GM12875 (cell line): Measurements from ENCODE around the gene RAB6B.

Experiments used
- H3K4me3 ChIP-seq: one replicate; pipeline ENCODE4 v1.5.1; 2011; ENCODE audit warnings: low read depth, low read length, control low read depth
- TF ChIP-seq, protein P1 (sequence below): IDR thresholded peaks from 2 replicates; pipeline ENCODE4 v1.5.1; 2011; ENCODE audit warnings: low read depth, mild to moderate bottlenecking, control low read depth, inconsistent platforms, low read length, moderate library complexity, borderline replicate concordance; ENCODE audit not compliant: insufficient read depth

Gene RAB6B

DNA sequence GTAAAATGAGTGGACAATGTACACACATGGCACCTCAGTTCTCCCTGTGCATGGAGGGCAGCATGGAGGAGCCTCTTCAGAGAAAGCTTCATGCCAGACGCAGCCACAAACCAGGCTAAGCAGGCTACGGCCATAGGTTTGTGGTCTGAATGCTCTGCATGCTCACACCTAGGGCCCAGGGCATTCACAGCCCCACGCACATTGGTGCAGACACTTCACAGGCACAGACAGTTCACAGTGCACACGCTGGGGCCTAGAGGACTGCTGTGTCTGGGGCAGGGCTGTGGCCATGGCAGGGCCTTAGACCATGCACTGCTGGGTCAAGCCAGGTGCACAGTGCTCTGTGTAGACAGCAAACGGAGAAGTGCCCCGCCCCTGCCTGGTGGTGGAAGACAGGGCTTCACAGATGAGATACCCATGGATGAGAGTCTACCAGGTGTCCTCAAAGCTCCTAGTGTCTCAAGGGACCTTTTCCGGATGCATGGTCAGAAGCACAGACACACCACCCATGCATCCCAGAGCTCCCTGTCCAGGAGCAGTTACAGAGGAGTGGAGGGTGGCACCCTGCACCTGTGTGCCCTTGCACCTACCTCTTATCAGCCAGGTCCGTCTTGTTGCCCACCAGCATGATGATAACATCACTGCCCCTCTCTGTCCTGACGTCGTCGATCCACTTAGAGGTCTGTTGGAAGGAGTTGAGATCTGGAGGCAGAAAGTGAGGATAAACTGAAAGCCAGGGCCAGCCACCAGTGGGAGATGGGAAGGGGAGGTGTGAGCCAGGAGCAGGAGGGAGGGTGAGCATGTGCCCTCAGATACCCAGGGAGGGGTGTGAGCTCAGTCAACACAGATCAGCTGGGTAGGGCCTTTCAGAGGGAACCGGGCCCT, 56.5 kb downstream of the RAB6B start:
- no peak overlapping the region for H3K4me3 ChIP-seq
- TF ChIP-seq, protein P1, sequence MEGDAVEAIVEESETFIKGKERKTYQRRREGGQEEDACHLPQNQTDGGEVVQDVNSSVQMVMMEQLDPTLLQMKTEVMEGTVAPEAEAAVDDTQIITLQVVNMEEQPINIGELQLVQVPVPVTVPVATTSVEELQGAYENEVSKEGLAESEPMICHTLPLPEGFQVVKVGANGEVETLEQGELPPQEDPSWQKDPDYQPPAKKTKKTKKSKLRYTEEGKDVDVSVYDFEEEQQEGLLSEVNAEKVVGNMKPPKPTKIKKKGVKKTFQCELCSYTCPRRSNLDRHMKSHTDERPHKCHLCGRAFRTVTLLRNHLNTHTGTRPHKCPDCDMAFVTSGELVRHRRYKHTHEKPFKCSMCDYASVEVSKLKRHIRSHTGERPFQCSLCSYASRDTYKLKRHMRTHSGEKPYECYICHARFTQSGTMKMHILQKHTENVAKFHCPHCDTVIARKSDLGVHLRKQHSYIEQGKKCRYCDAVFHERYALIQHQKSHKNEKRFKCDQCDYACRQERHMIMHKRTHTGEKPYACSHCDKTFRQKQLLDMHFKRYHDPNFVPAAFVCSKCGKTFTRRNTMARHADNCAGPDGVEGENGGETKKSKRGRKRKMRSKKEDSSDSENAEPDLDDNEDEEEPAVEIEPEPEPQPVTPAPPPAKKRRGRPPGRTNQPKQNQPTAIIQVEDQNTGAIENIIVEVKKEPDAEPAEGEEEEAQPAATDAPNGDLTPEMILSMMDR, result no peak

DNA sequence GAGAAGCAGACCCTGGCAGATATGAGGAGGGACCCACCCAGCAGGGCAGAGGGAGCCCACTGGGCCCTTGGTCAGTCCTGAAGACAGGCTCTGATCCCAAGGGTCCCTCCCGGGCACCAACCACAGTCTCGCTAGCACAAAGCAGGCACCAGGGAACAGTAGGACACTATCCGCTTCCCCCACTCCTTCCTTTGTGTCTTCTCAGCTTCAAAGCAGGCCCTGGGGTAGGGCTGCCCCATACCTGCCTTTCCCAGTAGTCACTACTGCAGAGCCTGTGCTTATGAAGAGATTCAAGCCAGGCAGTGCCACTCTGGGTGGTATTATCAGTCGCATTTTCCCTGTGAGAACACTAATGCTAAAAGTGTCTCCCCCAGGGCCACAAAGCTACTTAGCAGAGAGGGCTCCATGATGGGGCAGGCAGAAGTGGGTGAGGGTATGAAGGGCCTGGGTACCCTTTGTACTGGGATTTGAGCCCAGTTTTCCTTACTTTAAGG, 57.3 kb downstream of the RAB6B start:
- TF ChIP-seq, protein P1, result no peak
- H3K4me3 ChIP-seq, result no peak overlapping the region

DNA sequence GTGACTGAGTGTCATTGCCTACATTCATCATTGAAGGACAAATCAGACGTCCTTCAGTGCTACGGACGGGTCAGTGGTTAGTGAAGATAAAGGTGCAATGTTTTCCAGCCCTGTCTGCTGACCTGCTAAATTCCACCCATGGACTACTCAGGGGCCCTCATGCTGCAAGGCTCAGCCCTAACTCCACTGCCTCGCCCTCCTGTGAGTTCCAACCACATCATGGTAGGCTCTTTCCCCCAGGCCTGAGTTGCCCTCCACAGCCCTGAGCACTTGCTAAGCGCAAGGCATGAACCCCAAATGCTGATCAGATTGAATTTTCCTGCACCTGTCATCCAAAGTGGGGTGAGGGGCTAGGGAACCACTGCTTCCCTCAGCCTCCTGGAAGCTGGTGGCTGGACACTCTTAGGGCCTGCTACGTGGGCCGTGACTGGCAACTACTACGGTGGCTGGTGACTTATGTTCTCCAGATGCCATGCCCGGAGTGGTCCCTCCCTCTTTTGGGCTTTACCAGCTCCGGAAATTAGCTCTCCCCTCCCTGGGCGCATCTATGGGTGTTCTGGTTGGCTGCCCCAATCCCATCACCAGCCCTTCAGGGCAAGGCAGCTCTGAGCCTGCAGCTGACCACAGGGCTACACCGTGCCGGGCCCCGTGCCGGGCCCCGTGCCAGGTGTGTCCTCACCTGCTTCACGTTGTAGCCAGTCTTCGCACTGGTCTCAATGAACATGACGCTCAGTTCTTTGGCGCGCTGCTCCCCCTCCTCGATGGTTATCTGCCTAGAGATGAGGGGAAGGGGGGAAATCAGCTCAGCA, 58.0 kb downstream of the RAB6B start:
- TF ChIP-seq, protein P1, result no peak
- no peak overlapping the region for H3K4me3 ChIP-seq

DNA sequence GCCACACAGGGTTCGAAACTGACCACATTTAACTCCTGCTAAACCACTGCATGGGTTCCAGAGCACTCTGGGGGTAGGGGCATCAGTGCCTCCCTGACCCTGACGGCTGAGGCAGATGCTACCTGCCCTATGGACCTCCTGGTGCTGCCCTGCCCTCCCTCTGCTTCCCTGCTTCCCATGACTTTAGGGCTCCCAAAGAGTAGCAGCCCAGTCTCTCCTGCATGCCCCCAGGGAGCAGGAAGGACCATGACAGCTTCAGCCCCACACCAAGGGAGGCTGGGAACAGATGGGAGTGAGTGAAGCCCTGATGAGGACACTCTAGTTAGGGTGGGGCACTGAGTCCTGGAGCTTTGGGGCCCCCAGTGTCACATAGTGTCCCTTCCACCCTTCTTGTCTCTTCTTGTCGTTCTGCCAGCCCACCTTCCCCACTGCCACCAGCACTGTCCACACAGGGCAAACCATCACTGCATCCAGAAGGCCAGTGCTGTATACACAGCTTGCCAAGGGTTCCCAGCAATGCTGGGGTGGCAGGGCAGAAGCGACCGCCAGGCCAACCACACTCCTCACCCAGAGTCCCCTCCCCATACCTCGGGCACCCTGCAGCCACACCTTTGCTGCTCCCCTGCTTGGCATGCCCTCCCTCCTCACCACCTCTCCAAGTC, 59.1 kb downstream of the RAB6B start:
- TF ChIP-seq, protein P1, result no peak
- H3K4me3 ChIP-seq, result no peak overlapping the region

DNA sequence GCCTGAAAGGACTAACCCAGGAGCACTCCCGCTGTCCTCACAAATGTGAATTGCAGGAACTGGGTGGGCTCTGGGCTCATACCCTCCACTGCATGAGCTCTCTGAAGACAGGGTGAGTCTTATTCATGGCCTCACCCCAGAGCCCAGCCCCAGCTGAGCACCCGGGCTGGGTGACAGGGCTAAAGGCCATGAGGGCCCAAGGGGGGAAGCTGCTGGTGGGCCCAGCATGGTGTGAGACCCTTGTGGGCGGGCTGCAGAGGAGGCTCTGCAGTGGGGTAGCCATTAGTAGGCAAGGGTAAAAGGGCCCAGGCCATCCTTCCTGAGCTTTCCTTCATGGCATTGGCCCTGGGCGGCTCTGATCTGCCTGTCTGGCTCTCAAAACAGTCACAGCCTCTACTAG, 59.7 kb downstream of the RAB6B start:
- TF ChIP-seq, protein P1, result no peak
- no peak overlapping the region for H3K4me3 ChIP-seq

DNA sequence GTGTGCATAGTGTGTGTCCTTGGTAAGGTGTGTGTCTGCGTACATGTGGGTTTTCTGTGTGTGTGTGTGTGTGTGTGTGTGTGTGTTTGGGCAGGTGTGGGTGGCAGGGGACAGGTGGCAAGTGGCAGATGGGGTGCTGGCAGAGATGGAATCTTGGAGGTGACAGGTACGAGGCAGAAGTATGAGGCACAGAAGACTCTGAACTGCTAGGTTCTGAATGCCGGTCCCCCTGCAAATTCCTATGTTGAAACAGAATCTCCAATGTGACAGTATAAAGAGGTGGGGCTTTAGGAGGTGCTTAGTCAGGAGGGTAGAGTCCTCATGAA, 60.3 kb downstream of the RAB6B start:
- TF ChIP-seq, protein P1, result no peak
- no peak overlapping the region for H3K4me3 ChIP-seq
